Measurements from ENCODE around the gene RAB25.
"Not testable (repeated sequence)": the region's sequence is repeated elsewhere in the genome, so short reads cannot be mapped to it uniquely, and the experiment has no call there.

RAB25 gene

GRCh38 chr1:156114919-156115513 lies 54.1 kb downstream of the RAB25 start:
- Histone ChIP-seq H3K9me3 (ENCODE audit: severe bottlenecking) (no peaks in the 10 kb centered on the region), H3K4me1 (ENCODE audit: insufficient read depth, poor library complexity, severe bottlenecking) (peaks cover 28% of the 10 kb centered on the region), H3K4me3 (ENCODE audit: severe bottlenecking) (peak overlapping the region; percentile 87), H3K36me3 (ENCODE audit: low read depth) (peaks cover 39% of the 10 kb centered on the region), H3K27me3 (ENCODE audit: insufficient read depth, poor library complexity, severe bottlenecking) (no peaks in the 10 kb centered on the region), H3K27ac (ENCODE audit: poor library complexity, severe bottlenecking) (peak overlapping the region; percentile 99)
- DNase-seq (ENCODE audit: low spot score) = no peak
- TF ChIP-seq CTCF (IDR thresholded peaks at IDR 0.05; ENCODE audit: poor library complexity, severe bottlenecking) = no peak
- no peak for ATAC-seq (ENCODE audit: low read depth)

GRCh38 chr1:156115514-156116374 lies 54.8 kb downstream of the RAB25 start:
- no peaks in the 10 kb centered on the region for H3K9me3 ChIP-seq (ENCODE audit: severe bottlenecking)
- H3K4me3 ChIP-seq (ENCODE audit: severe bottlenecking) = peak overlapping the region; percentile 87
- peak overlapping the region; percentile 99 for H3K27ac ChIP-seq (ENCODE audit: poor library complexity, severe bottlenecking)
- peak; percentile 35 for ATAC-seq (ENCODE audit: low read depth)
- H3K4me1 ChIP-seq (ENCODE audit: insufficient read depth, poor library complexity, severe bottlenecking) = peaks cover 35% of the 10 kb centered on the region
- no peak for DNase-seq (ENCODE audit: low spot score)
- no peaks in the 10 kb centered on the region for H3K27me3 ChIP-seq (ENCODE audit: insufficient read depth, poor library complexity, severe bottlenecking)
- TF ChIP-seq CTCF (IDR thresholded peaks at IDR 0.05; ENCODE audit: poor library complexity, severe bottlenecking) = no peak
- H3K36me3 ChIP-seq (ENCODE audit: low read depth) = peaks cover 47% of the 10 kb centered on the region

- Histone ChIP-seq H3K4me3 (ENCODE audit: severe bottlenecking) (peak overlapping the region; percentile 87), H3K27ac (ENCODE audit: poor library complexity, severe bottlenecking) (peak overlapping the region; percentile 99), H3K4me1 (ENCODE audit: insufficient read depth, poor library complexity, severe bottlenecking) (peaks cover 43% of the 10 kb centered on the region), H3K36me3 (ENCODE audit: low read depth) (peaks cover 52% of the 10 kb centered on the region)
- H3K9me3 ChIP-seq (ENCODE audit: severe bottlenecking); H3K27me3 ChIP-seq (ENCODE audit: insufficient read depth, poor library complexity, severe bottlenecking); DNase-seq (ENCODE audit: low spot score); ATAC-seq (ENCODE audit: low read depth): not testable (repeated sequence)
These were observed 55.8 kb downstream of the RAB25 start for GRCh38 chr1:156116731-156117130.

GRCh38 chr1:156117414-156118176 lies 56.6 kb downstream of the RAB25 start:
- H3K36me3 ChIP-seq (ENCODE audit: low read depth) = peaks cover 60% of the 10 kb centered on the region
- no peaks in the 10 kb centered on the region for H3K9me3 ChIP-seq (ENCODE audit: severe bottlenecking)
- no peak for TF ChIP-seq CTCF (IDR thresholded peaks at IDR 0.05; ENCODE audit: poor library complexity, severe bottlenecking)
- H3K27ac ChIP-seq (ENCODE audit: poor library complexity, severe bottlenecking) = peak overlapping the region; percentile 99
- DNase-seq (ENCODE audit: low spot score) (no peak), ATAC-seq (ENCODE audit: low read depth) (no peak)
- H3K4me3 ChIP-seq (ENCODE audit: severe bottlenecking) = peak overlapping the region; percentile 87
- H3K27me3 ChIP-seq (ENCODE audit: insufficient read depth, poor library complexity, severe bottlenecking) = no peaks in the 10 kb centered on the region
- peaks cover 46% of the 10 kb centered on the region for H3K4me1 ChIP-seq (ENCODE audit: insufficient read depth, poor library complexity, severe bottlenecking)

- TF ChIP-seq CTCF (IDR thresholded peaks at IDR 0.05; ENCODE audit: poor library complexity, severe bottlenecking) = no peak
- no peak for DNase-seq (ENCODE audit: low spot score)
- peaks cover 60% of the 10 kb centered on the region for H3K36me3 ChIP-seq (ENCODE audit: low read depth)
- H3K9me3 ChIP-seq (ENCODE audit: severe bottlenecking) = no peaks in the 10 kb centered on the region
- H3K4me3 ChIP-seq (ENCODE audit: severe bottlenecking) = peak overlapping the region; percentile 87
- no peaks in the 10 kb centered on the region for H3K27me3 ChIP-seq (ENCODE audit: insufficient read depth, poor library complexity, severe bottlenecking)
- ATAC-seq (ENCODE audit: low read depth) = no peak
- peaks cover 50% of the 10 kb centered on the region for H3K4me1 ChIP-seq (ENCODE audit: insufficient read depth, poor library complexity, severe bottlenecking)
- peak overlapping the region; percentile 99 for H3K27ac ChIP-seq (ENCODE audit: poor library complexity, severe bottlenecking)
These were observed 57.4 kb downstream of the RAB25 start for GRCh38 chr1:156118177-156118868.

Data from RWPE2 (cell line).